Uterus (tissue), 4 donors: ENCODE results near the gene HTR4. TPM values are rescaled to one million over a fixed set of nuclear protein-coding genes. Genes with fewer than 3 reads are reported as not detected.

ENCODE experiments used
- DNase-seq, 2 donors: peaks; one replicate each; pipeline ENCODE4 v3.0.0-alpha.2; 2019 to 2020
- H3K27ac ChIP-seq, 2 donors: fragments of 200-600 bp; sonication (generic); 1 replicate in 1 of 2; 2 replicates in 1 of 2; pipeline ENCODE4 v1.5.1; 2016 to 2018
- H3K27me3 ChIP-seq, 2 donors: fragments of 200-600 bp; sonication (generic); one replicate each; pipeline ENCODE4 v1.5.1; 2018 to 2019; ENCODE audit warnings: control low read depth in 1 of 2
- H3K36me3 ChIP-seq, 2 donors: fragments of 200-600 bp; sonication (generic); one replicate each; pipeline ENCODE4 v1.5.1; 2019; ENCODE audit warnings: control low read depth in 1 of 2
- H3K4me1 ChIP-seq, 2 donors: fragments of 200-600 bp; sonication (generic); one replicate each; pipeline ENCODE4 v1.5.1; 2018 to 2019; ENCODE audit warnings: control low read depth in 1 of 2
- H3K4me3 ChIP-seq, 2 donors: fragments of 200-600 bp; sonication (generic); 1 replicate in 1 of 2; 2 replicates in 1 of 2; pipeline ENCODE4 v1.5.1; 2018 to 2019; ENCODE audit warnings: mild to moderate bottlenecking in 1 of 2
- H3K9me3 ChIP-seq, 2 donors: fragments of 200-600 bp; sonication (generic); one replicate each; pipeline ENCODE4 v1.5.1; 2019; ENCODE audit warnings: control low read depth in 1 of 2
- CTCF ChIP-seq, 4 experiments: fragments of 200-600 bp in 2 of 4; fragments of 450-650 bp in 2 of 4; sonication (generic) in 2 of 4; IDR thresholded peaks; one replicate each; pipeline ENCODE4 v1.5.1; 2016 to 2019; ENCODE audit warnings: antibody characterized with exemption in 4 of 4, mild to moderate bottlenecking in 2 of 4, moderate library complexity in 1 of 4
- POLR2A ChIP-seq, 2 donors: fragments of 450-650 bp; IDR thresholded peaks; one replicate each; pipeline ENCODE4 v1.6.1; 2016; ENCODE audit warnings: antibody characterized with exemption in 2 of 2, mild to moderate bottlenecking in 1 of 2, moderate library complexity in 1 of 2
- intact Hi-C: fragments of 100-400 bp; cut with DNase I; formaldehyde crosslinking; loops from one replicate; pipeline ENCODE4 v1.15.1; 2023; ENCODE audit warnings: low total_unique reads
- total RNA-seq, 4 donors: library from RNA; depleted of rRNA in 3 of 4; stranded (reverse); fragments of >200 nt in 3 of 4; gene quantifications; one replicate each; pipeline versions ENCODE4 v1.1.0 to v1.2.4, GENCODE V29; 2014 to 2023
- donor health status: DM: yes; HTN: yes; CAD: no.

Gene HTR4
- total RNA-seq, 4 donors from 2014 or later = 0.26 to 0.40 TPM; not detected in 2

- Histone ChIP-seq H3K27ac (no peak overlapping the region), H3K4me3 (no peak overlapping the region), H3K27me3 (no peaks in the 10 kb centered on the region), H3K9me3 (no peaks in the 10 kb centered on the region), H3K4me1 (no peaks in the 10 kb centered on the region), H3K36me3 (no peaks in the 10 kb centered on the region)
- TF ChIP-seq CTCF (IDR thresholded peaks at IDR 0.05) = no peak
- no peak for TF ChIP-seq POLR2A (IDR thresholded peaks at IDR 0.05)
- no peak for DNase-seq
- intact Hi-C loops = no loop called here
Observed at GRCh38 chr5:148436029-148436428, 218.3 kb downstream of the HTR4 start.

- intact Hi-C loops = no loop called here
- H3K27ac ChIP-seq = no peak overlapping the region
- no peak for DNase-seq
- no peak overlapping the region for H3K4me3 ChIP-seq
- TF ChIP-seq CTCF (IDR thresholded peaks at IDR 0.05) (no peak), POLR2A (IDR thresholded peaks at IDR 0.05) (no peak)
- no peaks in the 10 kb centered on the region for H3K9me3 ChIP-seq
- no peaks in the 10 kb centered on the region for H3K36me3 ChIP-seq
- no peaks in the 10 kb centered on the region for H3K4me1 ChIP-seq
- H3K27me3 ChIP-seq = no peaks in the 10 kb centered on the region
Observed at GRCh38 chr5:148433826-148434225, 220.5 kb downstream of the HTR4 start.

Other genes with a start within 250 kb of the HTR4 start
- 1 to 10 TPM; 2.2 to 9.2 (median 3.0) TPM for gene ADRB2, start 172.1 kb upstream of the HTR4 start, total RNA-seq